K562 (cell line): Measurements from ENCODE around the gene GAB2. TPM values are rescaled to one million over a fixed set of nuclear protein-coding genes. Genes with fewer than 3 reads are reported as not detected.
A peak's percentile ranks its signal among the peaks of the same experiment; 100 is the strongest.

ENCODE experiments used
- ZNF197 ChIP-seq: fragments of 200-800 bp; sonication (Bioruptor generic); IDR thresholded peaks from 2 replicates; pipeline ENCODE4 v1.6.1; 2016; ENCODE audit warnings: low read depth, missing genetic modification characterization, missing compliant biosample characterization
- polyA plus RNA-seq, 8 experiments: library from polyadenylated mRNA; depleted of rRNA in 4 of 8; stranded (reverse) in 5 of 8; unstranded in 3 of 8; fragments of >200 nt; fragmentation: Nextera tagmentation in 2 of 8; fragmentation: Illumina TruSeq in 1 of 8; extraction: Ambion mirVana in 2 of 8; extraction: Trizol in 1 of 8; gene quantifications; 2 replicates each; pipeline versions ENCODE4 v1.2.1 to v1.2.3, GENCODE V29; 2011 to 2014; ENCODE audit warnings: inconsistent platforms in 1 of 8, missing spikeins in 1 of 8
- total RNA-seq, 7 experiments: library from RNA; depleted of rRNA in 6 of 7; stranded (reverse); fragments of >200 nt in 6 of 7; fragmentation: Illumina TruSeq in 2 of 7; extraction: Trizol in 2 of 7; gene quantifications; 2 replicates each; pipeline versions ENCODE4 v1.2.1 to v1.2.3, GENCODE V29; 2011 to 2021; ENCODE audit warnings: low replicate concordance in 1 of 7
- TF ChIP-seq, protein P1 (sequence below), 2 experiments: fragments of 450-650 bp in 1 of 2; sonication (generic) in 1 of 2; formaldehyde crosslinking in 1 of 2; IDR thresholded peaks; 2 replicates each; pipeline versions ENCODE4 v1.7.1 to v1.9.0; 2016 to 2022; ENCODE audit warnings: inconsistent platforms in 1 of 2, mild to moderate bottlenecking in 1 of 2, missing genetic modification reagents in 1 of 2

GAB2 gene
- total and polyA plus RNA-seq, 9 of the 15 experiments (the other 6 are each of a cell fraction or from before 2014, with no cell fraction given) = 2.3 to 35.2 (median 16.1) TPM

DNA sequence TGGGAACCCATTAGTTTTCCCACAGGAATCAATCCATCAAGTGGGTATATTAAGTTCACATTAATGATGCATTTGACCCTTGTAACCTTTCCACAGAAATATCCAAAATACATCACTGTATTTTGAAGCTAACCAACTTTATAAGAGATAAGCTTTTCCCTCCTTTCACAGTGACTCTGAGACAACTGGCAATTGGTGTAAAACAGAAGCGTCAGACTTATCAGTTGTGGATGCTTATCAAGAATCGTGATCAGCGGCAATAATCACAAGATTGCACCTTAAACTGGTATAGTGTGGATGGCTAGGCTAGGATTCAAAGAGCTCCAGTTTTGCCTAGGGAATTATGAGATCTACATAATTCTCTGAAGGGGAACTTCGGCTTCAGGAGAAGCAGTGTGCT is 155.8 kb downstream of the GAB2 start (continued):
- TF ChIP-seq, protein P1, sequence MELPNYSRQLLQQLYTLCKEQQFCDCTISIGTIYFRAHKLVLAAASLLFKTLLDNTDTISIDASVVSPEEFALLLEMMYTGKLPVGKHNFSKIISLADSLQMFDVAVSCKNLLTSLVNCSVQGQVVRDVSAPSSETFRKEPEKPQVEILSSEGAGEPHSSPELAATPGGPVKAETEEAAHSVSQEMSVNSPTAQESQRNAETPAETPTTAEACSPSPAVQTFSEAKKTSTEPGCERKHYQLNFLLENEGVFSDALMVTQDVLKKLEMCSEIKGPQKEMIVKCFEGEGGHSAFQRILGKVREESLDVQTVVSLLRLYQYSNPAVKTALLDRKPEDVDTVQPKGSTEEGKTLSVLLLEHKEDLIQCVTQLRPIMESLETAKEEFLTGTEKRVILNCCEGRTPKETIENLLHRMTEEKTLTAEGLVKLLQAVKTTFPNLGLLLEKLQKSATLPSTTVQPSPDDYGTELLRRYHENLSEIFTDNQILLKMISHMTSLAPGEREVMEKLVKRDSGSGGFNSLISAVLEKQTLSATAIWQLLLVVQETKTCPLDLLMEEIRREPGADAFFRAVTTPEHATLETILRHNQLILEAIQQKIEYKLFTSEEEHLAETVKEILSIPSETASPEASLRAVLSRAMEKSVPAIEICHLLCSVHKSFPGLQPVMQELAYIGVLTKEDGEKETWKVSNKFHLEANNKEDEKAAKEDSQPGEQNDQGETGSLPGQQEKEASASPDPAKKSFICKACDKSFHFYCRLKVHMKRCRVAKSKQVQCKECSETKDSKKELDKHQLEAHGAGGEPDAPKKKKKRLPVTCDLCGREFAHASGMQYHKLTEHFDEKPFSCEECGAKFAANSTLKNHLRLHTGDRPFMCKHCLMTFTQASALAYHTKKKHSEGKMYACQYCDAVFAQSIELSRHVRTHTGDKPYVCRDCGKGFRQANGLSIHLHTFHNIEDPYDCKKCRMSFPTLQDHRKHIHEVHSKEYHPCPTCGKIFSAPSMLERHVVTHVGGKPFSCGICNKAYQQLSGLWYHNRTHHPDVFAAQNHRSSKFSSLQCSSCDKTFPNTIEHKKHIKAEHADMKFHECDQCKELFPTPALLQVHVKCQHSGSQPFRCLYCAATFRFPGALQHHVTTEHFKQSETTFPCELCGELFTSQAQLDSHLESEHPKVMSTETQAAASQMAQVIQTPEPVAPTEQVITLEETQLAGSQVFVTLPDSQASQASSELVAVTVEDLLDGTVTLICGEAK (IDR thresholded peaks at IDR 0.05) = peak; percentile 74
- TF ChIP-seq, protein P1 (CRISPR knock-in tag; IDR thresholded peaks at IDR 0.05) = no peak
- no peak for TF ChIP-seq ZNF197 (CRISPR knock-in tag)
